ENCODE results near the gene LITAF. TPM values are rescaled to one million over a fixed set of nuclear protein-coding genes. Genes with fewer than 3 reads are reported as not detected.

The LITAF gene
- total RNA-seq, 4 donors from 2014 or later = 32.8 to 193 (median 101) TPM

GRCh38 chr16:11602321-11602720 is 15.6 kb upstream of the LITAF start:
- intact Hi-C loops (cut with DNase I; ENCODE audit: low total_unique reads) = no loop called here
- no peak overlapping the region for H3K4me3 ChIP-seq

GRCh38 chr16:11601911-11602310 is 15.2 kb upstream of the LITAF start:
- no peak for DNase-seq
- 90% methylated on average over 8 of the region's 8 CpGs; no CpG with 5 or more reads in 1 of the 2 donors for WGBS, 2 donors (ENCODE audit: low coverage in 1 of 2)
- Histone ChIP-seq H3K36me3 (no peaks in the 10 kb centered on the region), H3K27ac (no peak overlapping the region), H3K27me3 (no peaks in the 10 kb centered on the region), H3K4me3 (no peak overlapping the region), H3K9me3 (no peaks in the 10 kb centered on the region), H3K4me1 (peaks cover 13 to 40% (median 14%) of the 10 kb centered on the region in 4 donors)
- TF ChIP-seq POLR2AphosphoS5 (IDR thresholded peaks at IDR 0.05) (no peak), EP300 (IDR thresholded peaks at IDR 0.05; ENCODE audit: low read depth) (no peak), POLR2A (IDR thresholded peaks at IDR 0.05) (no peak), CTCF (IDR thresholded peaks at IDR 0.05) (no peak)
- intact Hi-C loops (cut with DNase I; ENCODE audit: low total_unique reads) = no loop called here
- in situ Hi-C loops (cut with MboI; ENCODE audit: low pct_ligation_motif_present in 1 of 4, low pct_unique_long_range_greater_than_20kb in 1 of 4, low sequenced_read_pairs in 3 of 4) = no loop called here

More at GRCh38 chr16:11602321-11602720, 15.6 kb upstream of the LITAF start:
- Histone ChIP-seq H3K36me3 (no peaks in the 10 kb centered on the region), H3K9me3 (no peaks in the 10 kb centered on the region), H3K27me3 (no peaks in the 10 kb centered on the region), H3K27ac (no peak overlapping the region), H3K4me1 (peaks cover 10 to 36% (median 12%) of the 10 kb centered on the region in 4 donors)
- in situ Hi-C loops (cut with MboI; ENCODE audit: low pct_ligation_motif_present in 1 of 4, low pct_unique_long_range_greater_than_20kb in 1 of 4, low sequenced_read_pairs in 3 of 4) = no loop called here
- DNase-seq = no peak
- WGBS, 2 donors (ENCODE audit: low coverage in 1 of 2) = 58 to 60% methylated on average over 3 to 7 of the region's 7 CpGs
- TF ChIP-seq CTCF (IDR thresholded peaks at IDR 0.05) = no peak
- TF ChIP-seq POLR2A (IDR thresholded peaks at IDR 0.05) = no peak
- no peak for TF ChIP-seq EP300 (IDR thresholded peaks at IDR 0.05; ENCODE audit: low read depth)
- no peak for TF ChIP-seq POLR2AphosphoS5 (IDR thresholded peaks at IDR 0.05)

- Histone ChIP-seq H3K36me3 (no peaks in the 10 kb centered on the region), H3K27ac (no peak overlapping the region), H3K27me3 (no peaks in the 10 kb centered on the region), H3K9me3 (no peaks in the 10 kb centered on the region), H3K4me1 (peaks cover 13 to 44% (median 16%) of the 10 kb centered on the region in 4 donors), H3K4me3 (no peak overlapping the region)
- no peak for TF ChIP-seq CTCF (IDR thresholded peaks at IDR 0.05)
- no peak for TF ChIP-seq POLR2AphosphoS5 (IDR thresholded peaks at IDR 0.05)
- TF ChIP-seq POLR2A (IDR thresholded peaks at IDR 0.05) = no peak
- in situ Hi-C loops (cut with MboI; ENCODE audit: low pct_ligation_motif_present in 1 of 4, low pct_unique_long_range_greater_than_20kb in 1 of 4, low sequenced_read_pairs in 3 of 4) (no loop called here), intact Hi-C loops (cut with DNase I; ENCODE audit: low total_unique reads) (no loop called here)
- no peak for DNase-seq
- 85 to 91% methylated on average over 2 to 8 of the region's 8 CpGs for WGBS, 2 donors (ENCODE audit: low coverage in 1 of 2)
Observed at GRCh38 chr16:11601425-11601824, 14.7 kb upstream of the LITAF start.

- TF ChIP-seq CTCF (IDR thresholded peaks at IDR 0.05) = no peak
- no peak for TF ChIP-seq EP300 (IDR thresholded peaks at IDR 0.05; ENCODE audit: low read depth)
- no peak for TF ChIP-seq POLR2A (IDR thresholded peaks at IDR 0.05)
- TF ChIP-seq POLR2AphosphoS5 (IDR thresholded peaks at IDR 0.05) = no peak
- H3K4me1 ChIP-seq = peaks cover 8 to 36% (median 16%) of the 10 kb centered on the region in 4 donors
- H3K4me3 ChIP-seq = no peak overlapping the region
- 95 to 100% methylated on average over 1 to 4 of the region's 4 CpGs for WGBS, 2 donors (ENCODE audit: low coverage in 1 of 2)
- H3K9me3 ChIP-seq = no peaks in the 10 kb centered on the region
- H3K27ac ChIP-seq = no peak overlapping the region
- no peaks in the 10 kb centered on the region for H3K27me3 ChIP-seq
- intact Hi-C loops (cut with DNase I; ENCODE audit: low total_unique reads) = no loop called here
- H3K36me3 ChIP-seq = no peaks in the 10 kb centered on the region
- no peak for DNase-seq
- in situ Hi-C loops (cut with MboI; ENCODE audit: low pct_ligation_motif_present in 1 of 4, low pct_unique_long_range_greater_than_20kb in 1 of 4, low sequenced_read_pairs in 3 of 4) = no loop called here
Observed at GRCh38 chr16:11599579-11599978, 12.9 kb upstream of the LITAF start.
